GM18498 (cell line): Measurements from ENCODE around the gene WDR45B.
"Not testable (repeated sequence)": the region's sequence is repeated elsewhere in the genome, so short reads cannot be mapped to it uniquely, and the experiment has no call there.

ENCODE experiments used
- ATAC-seq: cut with Tn5 transposase; IDR thresholded peaks from one replicate; pipeline ENCODE4 v1.9.1; 2021; ENCODE audit warnings: mild to moderate bottlenecking, moderate library complexity; ENCODE audit not compliant: unreplicated experiment

WDR45B gene

GRCh38 chr17:82658796-82659452, 10.7 kb upstream of the WDR45B start:
- ATAC-seq = no peak

GRCh38 chr17:82658331-82658730, 10.1 kb upstream of the WDR45B start:
- ATAC-seq = no peak

- ATAC-seq = no peak
These were observed 9.7 kb upstream of the WDR45B start for GRCh38 chr17:82657926-82658325.

- ATAC-seq = no peak
These were observed 8.0 kb upstream of the WDR45B start for GRCh38 chr17:82656266-82656665.

GRCh38 chr17:82655523-82655922, 7.3 kb upstream of the WDR45B start:
- ATAC-seq = no peak

- ATAC-seq = no peak
These were observed 6.8 kb upstream of the WDR45B start for GRCh38 chr17:82655038-82655479.

- ATAC-seq = not testable (repeated sequence)
These were observed 6.4 kb upstream of the WDR45B start for GRCh38 chr17:82654611-82655010.

GRCh38 chr17:82653651-82654528, 5.6 kb upstream of the WDR45B start:
- ATAC-seq = no peak

GRCh38 chr17:82650723-82651122, 2.5 kb upstream of the WDR45B start:
- no peak for ATAC-seq

- no peak for ATAC-seq
These were observed 1.4 kb upstream of the WDR45B start for GRCh38 chr17:82649501-82650261.

- ATAC-seq = no peak
These were observed 593 bp upstream of the WDR45B start for GRCh38 chr17:82648742-82649331.

GRCh38 chr17:82647593-82648164, 565 bp downstream of the WDR45B start:
- peak; percentile 26 for ATAC-seq

GRCh38 chr17:82645516-82645915, 2.7 kb downstream of the WDR45B start:
- ATAC-seq = no peak

GRCh38 chr17:82644148-82644547, 4.1 kb downstream of the WDR45B start:
- ATAC-seq = no peak

GRCh38 chr17:82642022-82642421, 6.2 kb downstream of the WDR45B start:
- ATAC-seq = no peak

- ATAC-seq = no peak
These were observed 8.2 kb downstream of the WDR45B start for GRCh38 chr17:82640036-82640435.

- no peak for ATAC-seq
These were observed 8.6 kb downstream of the WDR45B start for GRCh38 chr17:82639628-82640027.

GRCh38 chr17:82638183-82638773, 10.0 kb downstream of the WDR45B start:
- no peak for ATAC-seq

GRCh38 chr17:82636626-82637598, 11.3 kb downstream of the WDR45B start:
- no peak for ATAC-seq
